HEK293T (cell line): ENCODE measurements around the gene CHEK1.

Experiments
- ARNT ChIP-seq: fragments of 450-650 bp; IDR thresholded peaks from 2 replicates; pipeline ENCODE4 v1.6.1; 2017; ENCODE audit warnings: mild to moderate bottlenecking
- BHLHE40 ChIP-seq: fragments of 450-650 bp; IDR thresholded peaks from 2 replicates; pipeline ENCODE4 v1.6.1; 2016; ENCODE audit warnings: mild to moderate bottlenecking, moderate library complexity, borderline replicate concordance
- CTBP1 ChIP-seq: fragments of 450-650 bp; IDR thresholded peaks from 2 replicates; pipeline ENCODE4 v1.6.1; 2016; ENCODE audit warnings: borderline replicate concordance
- ELF4 ChIP-seq: fragments of 450-650 bp; IDR thresholded peaks from 2 replicates; pipeline ENCODE4 v1.6.1; 2017; ENCODE audit warnings: antibody characterized with exemption
- FOXA1 ChIP-seq: fragments of 450-650 bp; IDR thresholded peaks from 2 replicates; pipeline ENCODE4 v1.6.1; 2016; ENCODE audit warnings: mild to moderate bottlenecking
- FOXK2 ChIP-seq: fragments of 450-650 bp; IDR thresholded peaks from 2 replicates; pipeline ENCODE4 v1.6.1; 2016; ENCODE audit warnings: mild to moderate bottlenecking
- FOXM1 ChIP-seq: fragments of 450-650 bp; IDR thresholded peaks from 2 replicates; pipeline ENCODE4 v1.6.1; 2017; ENCODE audit warnings: mild to moderate bottlenecking, borderline replicate concordance
- L3MBTL2 ChIP-seq: fragments of 450-650 bp; conservative IDR thresholded peaks from 2 replicates; pipeline ENCODE4 v1.6.1; 2016; ENCODE audit warnings: mild to moderate bottlenecking
- LEF1 ChIP-seq: fragments of 450-650 bp; IDR thresholded peaks from 2 replicates; pipeline ENCODE4 v1.6.1; 2017; ENCODE audit warnings: mild to moderate bottlenecking, borderline replicate concordance
- SP1 ChIP-seq: fragments of 450-650 bp; IDR thresholded peaks from 2 replicates; pipeline ENCODE4 v1.6.1; 2017
- SUZ12 ChIP-seq: fragments of 450-650 bp; IDR thresholded peaks from 2 replicates; pipeline ENCODE4 v1.6.1; 2016; ENCODE audit warnings: mild to moderate bottlenecking
- TARDBP ChIP-seq: fragments of 450-650 bp; IDR thresholded peaks from 2 replicates; pipeline ENCODE4 v1.6.1; 2016
- ZNF384 ChIP-seq: fragments of 450-650 bp; IDR thresholded peaks from 2 replicates; pipeline ENCODE4 v1.6.1; 2016
- TF ChIP-seq, protein P1 (sequence below): fragments of 450-650 bp; IDR thresholded peaks from 2 replicates; pipeline ENCODE4 v1.6.1; 2016

DNA sequence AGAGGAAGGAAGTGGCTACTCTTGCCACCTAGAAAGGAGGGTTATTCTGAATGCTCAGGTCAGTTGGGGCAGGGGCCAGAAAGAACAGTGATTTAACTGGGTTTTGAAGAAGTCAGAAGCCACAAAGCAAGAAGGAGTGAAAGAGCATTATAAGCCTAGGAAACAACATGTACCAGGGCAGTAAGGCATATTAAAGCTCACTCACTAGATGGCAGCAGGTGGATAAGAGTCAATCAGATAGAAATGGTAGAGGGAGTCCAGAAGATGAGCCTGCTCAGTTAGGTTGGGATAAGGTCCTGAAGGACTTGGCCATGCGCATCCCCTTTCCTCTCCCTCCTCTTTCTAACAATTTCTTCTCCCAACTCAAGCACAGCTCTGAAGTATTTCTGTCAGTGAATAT lies 99.2 kb downstream of the CHEK1 start:
- TF ChIP-seq BHLHE40 (no peak), ZNF384 (no peak), SUZ12 (no peak), FOXA1 (no peak), TARDBP (no peak), ARNT (no peak), L3MBTL2 (no peak), SP1 (no peak), LEF1 (no peak), ELF4 (no peak), FOXM1 (no peak), FOXK2 (no peak), CTBP1 (no peak)
- TF ChIP-seq, protein P1, sequence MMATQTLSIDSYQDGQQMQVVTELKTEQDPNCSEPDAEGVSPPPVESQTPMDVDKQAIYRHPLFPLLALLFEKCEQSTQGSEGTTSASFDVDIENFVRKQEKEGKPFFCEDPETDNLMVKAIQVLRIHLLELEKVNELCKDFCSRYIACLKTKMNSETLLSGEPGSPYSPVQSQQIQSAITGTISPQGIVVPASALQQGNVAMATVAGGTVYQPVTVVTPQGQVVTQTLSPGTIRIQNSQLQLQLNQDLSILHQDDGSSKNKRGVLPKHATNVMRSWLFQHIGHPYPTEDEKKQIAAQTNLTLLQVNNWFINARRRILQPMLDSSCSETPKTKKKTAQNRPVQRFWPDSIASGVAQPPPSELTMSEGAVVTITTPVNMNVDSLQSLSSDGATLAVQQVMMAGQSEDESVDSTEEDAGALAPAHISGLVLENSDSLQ, result no peak
